Activated T-cell treated with anti-CD3 and anti-CD28 coated beads, Interleukin-2, amount 50 U/mL, for 1 hour (primary cell): Measurements from ENCODE around the gene TUBD1.
"Not testable (repeated sequence)": the region's sequence is repeated elsewhere in the genome, so short reads cannot be mapped to it uniquely, and the experiment has no call there.

ENCODE experiments used
- DNase-seq: peaks from one replicate; pipeline ENCODE4 v3.0.0-alpha.2; 2020

TUBD1 gene

DNA sequence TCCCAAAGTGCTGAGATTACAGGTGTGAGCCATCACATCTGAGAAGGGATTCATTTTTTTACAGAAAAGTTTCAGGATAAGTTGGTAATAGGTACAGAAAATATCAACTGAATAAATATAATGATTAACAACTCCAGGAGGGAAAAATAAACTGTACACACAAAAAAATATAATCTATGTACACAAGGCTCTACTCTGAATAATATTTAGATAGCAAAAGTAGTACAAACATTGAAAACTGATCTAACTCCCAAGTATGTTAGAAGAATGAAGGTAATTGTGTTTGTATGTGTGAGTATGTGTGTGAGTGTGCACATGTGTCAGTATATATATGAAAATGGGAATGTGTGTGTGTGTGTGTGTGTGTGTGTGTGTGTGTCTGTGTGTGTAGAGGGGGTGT is 20.4 kb downstream of the TUBD1 start:
- DNase-seq: no peak

DNA sequence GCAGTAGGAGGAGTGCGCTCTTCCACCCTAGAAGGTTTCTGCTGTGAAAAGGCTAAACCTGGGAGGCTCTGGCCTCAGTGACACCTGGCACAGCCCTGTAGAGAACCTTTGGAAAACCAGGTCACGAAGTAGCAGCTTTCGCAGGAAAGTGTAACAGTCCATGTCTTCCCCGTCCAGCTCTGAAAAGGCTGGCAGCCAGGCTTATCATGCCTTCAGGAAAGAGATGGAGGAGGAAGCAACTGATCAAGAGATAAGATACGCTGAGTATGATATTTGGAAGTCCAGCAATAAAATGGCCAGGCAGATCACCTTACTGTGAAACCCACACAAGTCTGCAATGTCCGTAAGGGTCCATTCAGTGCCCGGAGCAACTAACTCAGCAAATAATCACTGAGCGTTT is 22.3 kb downstream of the TUBD1 start:
- no peak for DNase-seq

DNA sequence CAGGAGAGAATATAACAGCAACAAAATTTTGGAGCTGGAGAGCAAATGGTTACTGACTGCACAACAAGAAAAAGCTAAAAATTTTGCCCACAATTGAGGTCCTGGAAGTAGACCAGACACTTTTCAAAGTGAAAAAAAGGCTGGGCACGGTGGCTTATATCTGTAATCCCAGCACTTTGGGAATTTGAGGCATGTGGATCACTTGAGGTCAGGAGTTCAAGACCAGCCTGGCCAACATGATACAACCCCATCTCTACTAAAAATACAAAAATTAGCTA is 22.9 kb downstream of the TUBD1 start:
- DNase-seq: no peak

DNA sequence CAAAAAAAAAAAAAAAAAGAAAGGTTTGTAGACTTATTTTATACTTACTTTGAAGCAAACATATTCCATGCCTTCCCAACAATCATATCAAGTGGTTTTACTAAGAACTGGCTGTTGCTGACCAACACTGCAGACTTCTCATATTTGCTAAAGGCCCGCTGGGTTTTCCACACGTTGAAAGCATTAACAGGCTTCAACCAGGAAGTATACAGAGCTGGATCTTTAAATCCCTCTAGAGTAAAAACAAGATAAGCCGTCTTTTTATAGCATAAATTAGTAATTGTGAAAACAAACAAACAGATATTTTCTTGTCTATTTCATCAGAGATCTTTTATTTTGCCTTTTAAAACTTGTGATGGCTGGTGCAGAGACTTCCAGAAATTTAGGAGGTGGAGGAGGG is 29.1 kb downstream of the TUBD1 start:
- DNase-seq: no peak

DNA sequence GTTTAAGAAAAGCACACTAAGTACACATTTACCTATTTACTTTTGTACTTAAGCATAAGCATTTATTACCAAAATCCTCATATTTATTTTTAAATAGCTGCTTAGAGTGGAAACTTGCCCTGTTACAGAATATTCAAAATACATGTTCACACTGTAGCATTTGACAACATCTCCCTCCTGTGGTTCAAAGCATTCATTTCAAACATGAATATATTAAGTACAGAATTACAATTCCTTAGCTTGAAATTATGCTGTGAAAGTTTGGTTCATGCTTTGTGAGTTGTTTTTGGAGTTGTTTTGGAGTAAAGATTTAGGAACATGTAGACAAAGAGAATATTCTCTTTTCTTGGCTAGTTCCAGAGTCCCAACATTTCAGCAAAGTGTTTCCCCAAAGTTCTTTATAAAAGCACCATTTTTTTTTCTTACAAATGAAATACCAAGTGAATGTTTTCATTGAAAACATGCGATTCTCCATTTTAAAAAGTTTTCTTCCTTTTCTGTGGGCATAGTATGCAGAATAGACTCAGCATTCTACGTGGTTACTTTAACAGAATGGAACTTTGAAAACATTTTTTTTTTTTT is 33.2 kb downstream of the TUBD1 start:
- DNase-seq: no peak

DNA sequence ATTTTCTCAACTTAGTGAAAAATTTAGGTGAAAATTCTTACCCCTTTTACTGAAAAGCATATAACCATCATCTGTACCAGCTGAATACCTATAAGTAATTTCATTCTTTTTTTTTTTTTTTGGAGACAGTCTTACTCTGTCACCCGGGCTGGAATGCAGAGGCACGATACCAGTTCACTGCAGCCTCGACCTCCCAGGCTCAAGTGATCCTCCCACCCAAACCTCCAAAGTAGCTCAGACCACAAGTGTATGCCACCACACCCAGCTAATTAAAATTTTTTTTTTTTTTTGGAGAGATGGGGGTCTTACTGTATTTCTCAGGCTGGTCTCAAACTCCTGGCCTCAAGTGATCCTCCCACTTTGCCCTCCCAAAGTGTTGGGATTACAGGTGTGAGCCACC is 33.8 kb downstream of the TUBD1 start:
- DNase-seq: no peak

DNA sequence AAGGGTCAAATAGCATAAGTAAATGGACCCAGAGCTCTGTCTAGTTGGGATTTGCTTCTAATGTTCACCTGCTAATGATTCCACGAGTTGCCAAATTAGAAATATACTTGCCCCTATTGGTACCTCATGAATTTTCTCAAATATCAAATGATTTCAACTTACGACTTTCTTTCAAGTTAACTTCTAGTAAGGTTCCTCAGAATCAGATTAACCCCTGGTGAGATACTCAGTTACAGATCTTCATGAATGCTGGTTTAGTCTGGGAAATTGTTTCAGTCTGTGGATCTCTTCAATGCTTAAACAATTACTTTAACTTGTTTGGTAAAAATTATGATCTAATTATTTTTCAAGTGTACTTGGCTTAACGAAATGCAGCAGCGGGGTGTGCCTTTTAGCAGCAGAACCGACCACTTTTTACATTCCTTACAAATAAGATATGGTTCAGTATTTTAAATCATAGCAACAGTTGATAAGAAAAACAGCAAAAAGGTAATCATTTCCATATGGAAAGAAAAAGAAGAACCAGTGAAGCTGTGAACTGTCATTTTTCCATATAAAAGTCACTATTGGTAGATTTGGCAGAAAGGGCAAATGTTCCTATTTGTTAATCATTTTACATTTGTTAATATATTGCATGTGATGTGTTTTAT is 34.5 kb downstream of the TUBD1 start:
- DNase-seq: no peak

DNA sequence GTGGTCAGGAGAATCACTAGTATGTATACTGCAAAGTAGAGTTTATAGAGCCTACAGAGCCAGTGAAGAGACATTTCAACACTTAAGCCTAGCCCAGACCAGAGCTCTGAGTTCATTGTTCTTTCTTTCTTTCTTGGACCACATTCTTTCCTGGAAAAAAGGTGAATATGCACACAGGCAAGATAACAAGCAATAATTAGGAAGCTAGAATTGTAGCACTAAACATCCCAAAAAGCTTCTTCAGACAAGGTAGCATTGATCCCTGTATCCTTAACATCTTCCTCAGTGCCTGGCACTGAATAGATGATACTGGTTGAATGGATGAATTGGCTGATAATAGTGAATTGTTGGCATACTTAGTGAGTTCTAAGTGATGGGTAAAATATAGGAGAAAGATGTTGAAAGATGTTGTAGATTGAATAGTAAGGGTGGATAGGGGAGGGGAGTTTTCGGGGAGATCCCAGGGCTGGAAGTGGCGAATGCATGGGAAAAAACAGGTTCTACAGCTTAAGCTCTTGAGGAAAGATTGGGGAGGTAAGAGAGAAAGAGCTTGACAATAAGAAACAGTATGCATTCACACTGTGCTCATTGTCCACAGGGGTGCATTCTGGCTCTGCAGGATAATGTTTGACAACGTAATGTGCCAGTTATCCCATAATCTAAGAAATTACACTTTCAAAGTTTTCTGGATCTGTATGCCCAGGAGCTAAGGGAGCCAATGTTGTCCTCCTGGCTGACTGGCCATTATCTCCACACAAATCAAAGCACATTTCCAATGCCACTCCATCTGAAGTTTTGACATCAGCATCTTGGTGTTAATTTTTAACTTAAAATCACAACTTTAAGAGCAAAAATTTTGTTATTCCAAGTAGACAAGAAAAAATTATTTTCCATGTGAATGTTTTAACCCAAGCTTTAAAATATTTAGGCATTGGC is 35.6 kb downstream of the TUBD1 start:
- no peak for DNase-seq

DNA sequence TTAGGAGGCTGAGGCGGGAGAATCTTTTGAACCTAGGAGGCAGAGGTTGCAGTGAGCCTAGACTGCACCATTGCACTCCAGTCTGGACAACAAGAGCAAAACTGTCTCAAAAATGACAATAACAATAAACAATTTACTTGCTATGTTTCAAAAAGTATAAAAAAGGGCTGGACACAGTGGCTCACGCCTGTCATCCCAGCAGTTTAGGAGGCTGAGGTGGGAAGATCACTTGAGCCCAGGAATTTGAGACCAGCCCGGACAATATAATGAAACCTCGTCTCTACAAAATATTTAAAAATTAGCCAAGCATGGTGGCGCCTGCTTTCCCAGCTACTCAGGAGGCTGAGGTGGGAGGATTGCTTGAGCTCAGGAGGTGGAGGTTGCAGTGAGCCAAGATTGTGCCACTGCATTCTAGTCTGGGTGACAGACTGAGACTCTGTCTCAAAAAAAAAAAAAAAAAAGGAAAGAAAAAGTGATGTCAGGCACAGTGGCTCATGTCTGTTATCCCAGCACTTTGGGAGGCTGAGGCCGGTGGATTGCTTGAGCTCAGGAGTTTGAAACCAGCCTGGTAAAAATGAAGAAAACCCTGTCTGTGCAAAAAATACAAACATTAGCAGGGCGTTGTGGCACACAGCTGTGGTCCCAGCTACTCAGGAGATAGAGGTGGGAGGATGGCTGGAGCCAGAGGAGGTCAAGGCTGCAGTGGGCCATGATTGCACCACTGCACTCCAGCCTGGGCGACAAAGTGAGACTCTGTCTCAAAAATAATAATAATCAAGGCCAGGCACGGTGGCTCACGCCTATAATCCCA is 38.6 kb downstream of the TUBD1 start:
- DNase-seq: not testable (repeated sequence)

DNA sequence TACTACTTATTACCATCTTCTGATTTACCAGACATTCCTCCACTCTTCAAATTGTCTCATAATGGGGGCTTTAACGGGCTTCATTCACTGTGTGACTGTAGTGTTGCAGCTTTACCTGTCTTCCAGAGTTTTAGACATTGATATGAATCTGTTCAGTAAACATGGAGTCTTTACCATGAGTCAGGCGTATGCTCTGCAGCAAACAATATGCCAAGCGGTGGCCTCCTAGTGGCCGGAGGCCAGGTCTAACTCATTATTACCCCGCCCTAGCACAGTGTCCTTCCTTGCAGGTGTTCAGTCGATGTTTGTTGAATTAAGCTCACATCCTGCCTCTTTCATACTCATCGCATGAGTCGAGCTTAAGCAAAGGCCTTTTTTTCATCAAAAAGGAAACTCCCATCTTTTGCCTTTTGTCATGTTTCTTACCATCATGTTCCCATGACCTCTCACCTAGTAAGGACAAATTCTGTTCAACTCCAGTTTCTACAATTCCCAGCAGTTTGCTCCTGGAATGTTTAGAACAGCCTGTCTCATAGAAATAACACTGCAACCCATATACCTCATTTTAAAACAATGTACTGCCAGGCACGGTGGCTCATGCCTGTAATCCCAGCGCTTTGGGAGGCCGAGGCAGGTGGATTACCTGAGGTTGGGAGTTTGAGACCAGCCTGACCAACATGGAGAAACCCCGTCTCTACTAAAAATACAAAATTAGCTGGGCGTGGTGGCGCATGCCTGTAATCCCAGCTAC is 39.4 kb downstream of the TUBD1 start:
- peak; percentile 51 for DNase-seq

DNA sequence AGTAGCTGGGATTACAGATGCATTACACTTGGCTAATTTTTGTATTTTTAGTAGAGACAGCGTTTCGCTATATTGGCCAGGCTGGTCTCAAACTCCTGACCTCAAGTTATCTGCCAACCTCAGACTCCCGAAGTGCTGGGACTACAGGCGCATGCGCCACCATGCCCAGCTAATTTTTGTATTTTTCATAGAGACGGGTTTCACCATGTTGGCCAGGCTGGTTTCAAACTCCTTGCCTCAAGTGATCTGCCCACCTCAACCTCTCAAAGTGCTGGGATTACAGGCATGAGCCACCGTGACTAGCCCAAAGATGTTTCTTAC is 39.9 kb downstream of the TUBD1 start:
- DNase-seq: not testable (repeated sequence)

DNA sequence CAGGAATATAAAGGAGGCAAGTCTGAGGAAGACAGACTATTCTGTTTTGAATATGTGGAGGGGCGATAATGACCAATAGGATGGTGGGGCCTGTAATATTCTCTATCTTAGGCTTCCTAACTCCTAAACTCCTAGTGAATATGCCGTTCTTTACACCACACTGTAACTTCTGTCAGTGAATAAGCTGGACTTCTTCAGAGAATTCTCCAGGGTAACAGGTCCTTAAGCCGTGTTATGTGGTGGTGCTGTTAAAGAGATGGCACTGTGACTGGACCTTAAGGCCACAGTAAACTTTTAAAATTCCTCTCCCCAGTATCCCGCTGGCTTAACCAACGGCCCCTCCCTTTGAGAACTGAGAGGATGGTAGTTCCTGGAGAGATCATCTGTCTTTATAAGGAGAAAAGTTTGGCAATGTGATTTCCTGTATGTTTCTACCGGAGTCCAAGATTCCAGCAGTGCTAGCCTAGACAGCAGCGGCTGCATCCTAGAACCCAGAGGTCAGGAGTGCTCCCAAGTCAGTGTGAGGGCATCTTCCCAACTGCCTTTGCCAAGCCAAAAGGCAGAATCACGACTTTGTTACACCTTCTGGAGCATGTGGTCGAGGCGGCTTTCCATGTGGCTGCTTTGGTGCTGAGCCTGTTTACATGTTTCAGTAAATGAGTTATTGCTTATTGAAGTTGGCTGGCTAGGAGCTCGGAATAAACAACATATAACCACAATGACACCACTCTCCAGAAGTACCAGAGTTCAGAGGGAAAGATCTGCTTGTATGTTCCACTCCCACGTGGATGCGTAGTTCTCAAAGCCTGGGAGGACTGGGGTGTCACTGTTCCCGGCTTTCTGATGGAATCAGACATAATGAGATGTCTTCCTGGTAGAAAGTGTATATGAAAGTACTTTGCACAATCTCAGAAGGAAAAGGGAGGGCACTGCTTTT is 41.0 kb downstream of the TUBD1 start:
- no peak for DNase-seq

DNA sequence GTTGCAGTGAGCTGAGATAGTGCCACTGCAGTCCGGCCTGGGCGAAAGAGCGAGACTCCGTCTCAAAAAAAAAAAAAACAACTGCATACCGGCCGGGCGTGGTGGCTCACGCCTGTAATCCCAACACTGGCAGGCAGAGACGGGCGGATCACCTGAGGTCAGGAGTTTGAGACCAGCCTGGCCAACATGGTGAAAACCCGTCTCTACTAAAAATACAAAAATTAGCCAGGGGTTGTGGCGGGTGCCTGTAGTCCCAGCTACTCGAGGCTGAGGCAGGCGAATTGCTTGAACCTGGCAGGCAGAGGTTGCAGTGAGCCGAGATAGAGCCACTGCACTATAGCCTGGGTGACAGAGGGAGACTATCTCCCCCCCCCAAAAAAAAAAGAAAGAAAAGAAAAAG is 42.4 kb downstream of the TUBD1 start:
- DNase-seq: not testable (repeated sequence)

DNA sequence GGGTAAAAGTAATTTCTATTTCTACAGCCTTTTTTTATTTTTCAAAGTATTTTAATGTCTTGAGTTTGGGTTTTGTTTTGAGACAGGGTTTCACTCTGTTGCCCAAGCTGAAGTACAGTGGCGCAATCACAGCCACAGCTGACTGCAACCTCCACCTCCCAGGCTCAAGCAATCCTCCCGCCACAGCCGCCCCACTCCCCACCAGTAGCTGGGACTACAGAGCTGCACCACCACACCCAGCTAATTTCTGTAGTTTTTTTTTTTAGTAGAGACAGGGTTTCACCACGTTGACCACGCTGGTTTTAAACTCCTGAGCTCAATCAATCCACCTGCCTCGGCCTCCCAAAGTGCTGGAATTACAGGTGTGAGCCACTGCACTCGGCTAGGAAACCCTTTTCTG is 44.0 kb downstream of the TUBD1 start:
- no peak for DNase-seq

DNA sequence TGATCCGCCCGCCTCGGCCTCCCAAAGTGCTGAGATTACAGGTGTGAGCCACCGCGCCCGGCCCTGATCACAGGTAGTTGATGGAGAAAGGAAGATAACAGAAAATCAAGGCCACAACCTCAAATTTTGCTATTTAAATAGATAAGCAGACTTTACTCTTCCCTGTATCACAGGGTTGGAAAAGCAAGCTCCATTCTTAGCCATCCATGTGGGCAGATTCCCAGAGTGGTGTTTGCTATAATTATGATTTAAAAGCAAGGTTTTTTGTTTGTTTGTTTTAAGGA is 44.4 kb downstream of the TUBD1 start:
- DNase-seq: no peak

DNA sequence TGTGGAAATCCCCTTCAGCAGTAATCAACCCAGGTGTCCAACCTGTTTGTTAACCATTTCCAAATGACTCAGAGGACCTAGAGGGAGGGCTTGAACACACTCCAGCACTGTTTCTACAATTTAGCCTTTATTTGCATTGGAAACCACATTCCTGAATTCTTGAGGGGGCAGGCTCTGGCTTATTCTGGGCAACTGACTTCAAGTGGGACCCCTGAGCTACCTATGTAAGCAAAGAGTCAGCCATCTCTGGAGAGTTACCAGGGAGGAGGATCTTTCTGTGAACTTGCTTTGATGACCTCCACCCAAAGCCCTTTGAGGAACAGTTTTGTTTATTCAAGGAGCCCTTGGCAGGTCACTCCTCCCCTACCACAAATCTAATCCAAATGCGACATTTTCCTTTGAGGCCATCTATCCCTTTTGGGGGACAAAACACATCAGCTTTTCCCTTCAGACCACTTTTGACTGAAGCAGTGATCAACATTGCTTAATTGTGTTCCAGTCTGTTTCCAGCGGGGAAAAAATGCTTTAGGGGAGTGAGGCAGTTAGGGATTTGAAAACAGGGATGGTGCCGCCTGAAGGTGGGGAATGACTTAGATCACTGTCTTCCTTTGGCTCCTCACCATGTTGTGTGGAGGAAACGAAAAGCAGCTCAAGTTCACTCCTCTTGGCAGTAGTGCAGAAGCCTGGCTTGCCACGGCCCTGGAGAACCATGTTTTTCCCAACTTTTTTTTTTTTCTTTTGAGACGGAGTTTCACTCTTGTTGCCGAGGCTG is 46.2 kb downstream of the TUBD1 start:
- no peak for DNase-seq

DNA sequence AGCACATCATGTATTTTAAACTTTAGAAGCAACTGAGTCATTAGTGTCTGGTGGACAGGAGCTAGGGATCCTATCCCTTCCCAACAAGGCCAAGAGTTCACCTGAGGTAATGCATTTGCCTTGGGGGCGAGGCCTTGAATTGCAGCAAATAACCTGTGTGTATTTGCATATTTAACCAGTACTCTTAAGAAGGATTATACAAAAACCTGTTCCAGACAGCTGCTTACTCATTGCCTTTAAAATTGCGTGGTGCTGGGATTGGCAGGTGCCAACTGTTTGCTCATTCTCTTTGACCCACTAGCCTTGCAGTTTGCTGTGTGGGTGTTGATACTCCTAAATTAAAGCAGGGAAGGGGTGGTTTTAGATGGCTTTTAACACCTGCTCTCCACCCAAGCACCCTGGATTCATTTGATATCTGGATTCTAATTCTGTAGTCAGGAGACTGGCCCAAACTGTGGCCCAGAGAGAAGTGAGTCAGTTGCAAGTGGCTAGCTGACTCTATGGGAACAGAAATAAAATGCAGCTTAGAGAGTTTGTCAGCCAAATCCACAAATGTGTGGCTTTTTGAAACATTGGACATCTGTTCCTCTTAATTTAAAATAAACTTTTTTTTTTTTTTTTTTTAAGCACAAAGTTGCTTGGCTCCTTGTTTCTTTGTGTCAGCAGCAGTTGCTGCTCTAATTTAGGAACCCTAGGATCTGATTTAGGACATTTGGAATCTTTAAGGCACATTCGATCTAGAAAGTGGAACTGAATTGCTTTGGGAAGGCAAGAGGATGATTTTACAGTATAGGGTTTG is 46.9 kb downstream of the TUBD1 start:
- DNase-seq: no peak

DNA sequence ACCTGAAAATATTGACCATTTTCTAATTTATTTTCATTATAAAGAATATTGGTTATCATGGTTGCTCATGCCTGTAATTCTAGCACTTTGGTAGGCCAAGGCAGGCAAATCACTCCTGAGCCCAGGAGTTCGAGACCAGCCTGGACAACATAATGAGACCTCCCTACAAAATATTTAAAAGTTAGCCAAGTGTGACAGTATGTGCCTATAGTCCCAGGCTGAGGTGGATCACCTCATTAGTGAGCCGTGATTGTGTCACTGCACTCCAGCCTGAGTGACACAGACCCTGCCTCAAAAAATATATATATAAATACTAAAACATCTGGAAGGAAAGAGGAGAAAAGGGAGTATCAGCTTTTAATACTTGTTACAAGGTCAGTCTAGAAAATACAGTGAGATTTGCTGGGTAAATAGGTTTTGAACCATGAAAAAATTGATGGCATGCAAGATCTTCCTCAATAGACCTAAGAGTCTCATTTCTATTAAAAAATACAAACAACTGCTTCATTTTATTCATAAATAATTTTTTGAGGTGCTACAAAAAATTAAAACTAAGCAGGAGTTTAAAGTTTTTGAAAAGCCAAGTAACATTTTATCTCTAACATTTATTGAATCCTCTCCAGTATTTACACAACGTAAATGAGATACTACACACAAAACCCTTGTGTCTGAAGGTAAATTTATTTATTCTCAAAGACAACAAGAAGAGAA is 47.7 kb downstream of the TUBD1 start:
- DNase-seq: no peak

DNA sequence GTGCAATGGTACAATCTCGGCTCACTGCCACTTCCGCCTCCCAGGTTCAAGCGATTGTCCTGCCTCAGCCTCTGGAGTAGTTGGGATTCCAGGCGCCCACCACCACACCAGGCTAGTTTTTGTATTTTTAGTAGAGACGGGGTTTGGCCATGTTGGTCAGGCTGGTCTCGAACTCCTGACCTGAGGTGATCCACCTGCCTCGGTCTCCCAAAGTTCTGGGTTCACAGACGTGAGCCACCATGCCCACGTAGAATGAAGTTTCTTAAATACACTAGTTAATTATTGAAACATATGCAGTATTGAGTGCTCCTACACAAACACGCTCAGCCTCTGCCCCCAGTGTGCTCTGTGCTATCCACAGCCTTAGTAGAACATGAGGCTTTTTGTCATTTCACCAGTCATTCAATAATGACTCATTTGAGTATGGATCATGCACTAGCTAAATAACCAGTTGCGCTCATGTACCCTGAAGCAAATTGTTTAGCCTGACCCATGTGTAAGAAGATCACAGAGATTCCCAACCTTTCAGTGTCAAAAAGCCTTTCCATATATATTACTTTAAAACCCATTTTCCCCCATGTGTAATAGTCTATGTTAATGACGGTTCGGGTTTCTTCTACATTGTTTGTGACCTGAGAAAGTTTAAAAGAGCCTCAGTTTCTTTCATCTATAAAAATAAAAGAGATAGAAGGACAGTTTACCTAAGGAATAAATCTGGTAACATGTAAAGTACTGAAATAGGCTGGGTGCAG is 49.7 kb downstream of the TUBD1 start:
- peak; percentile 67 for DNase-seq
